ENCODE results near the gene EDDM3A.

DNA sequence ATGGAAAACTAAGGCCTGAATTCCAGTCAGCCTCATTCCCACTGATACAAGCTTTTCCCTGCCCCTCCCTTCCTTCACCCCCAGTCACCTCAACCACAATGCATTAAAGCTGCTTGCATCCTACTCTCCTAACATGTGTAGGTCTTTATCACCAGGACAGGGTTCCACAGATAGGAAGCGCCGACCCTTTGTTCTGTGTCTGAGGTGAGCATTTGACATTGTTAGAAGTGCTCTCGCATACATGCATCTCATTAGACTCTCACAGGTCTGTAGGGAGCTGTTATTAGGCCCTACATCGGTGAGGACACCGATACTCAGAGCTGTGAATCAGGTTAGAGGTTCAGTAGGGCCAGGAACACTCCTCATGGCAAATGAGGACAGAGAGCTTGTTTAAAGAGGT is 13.2 kb upstream of the EDDM3A start:
- TF ChIP-seq, protein P1, sequence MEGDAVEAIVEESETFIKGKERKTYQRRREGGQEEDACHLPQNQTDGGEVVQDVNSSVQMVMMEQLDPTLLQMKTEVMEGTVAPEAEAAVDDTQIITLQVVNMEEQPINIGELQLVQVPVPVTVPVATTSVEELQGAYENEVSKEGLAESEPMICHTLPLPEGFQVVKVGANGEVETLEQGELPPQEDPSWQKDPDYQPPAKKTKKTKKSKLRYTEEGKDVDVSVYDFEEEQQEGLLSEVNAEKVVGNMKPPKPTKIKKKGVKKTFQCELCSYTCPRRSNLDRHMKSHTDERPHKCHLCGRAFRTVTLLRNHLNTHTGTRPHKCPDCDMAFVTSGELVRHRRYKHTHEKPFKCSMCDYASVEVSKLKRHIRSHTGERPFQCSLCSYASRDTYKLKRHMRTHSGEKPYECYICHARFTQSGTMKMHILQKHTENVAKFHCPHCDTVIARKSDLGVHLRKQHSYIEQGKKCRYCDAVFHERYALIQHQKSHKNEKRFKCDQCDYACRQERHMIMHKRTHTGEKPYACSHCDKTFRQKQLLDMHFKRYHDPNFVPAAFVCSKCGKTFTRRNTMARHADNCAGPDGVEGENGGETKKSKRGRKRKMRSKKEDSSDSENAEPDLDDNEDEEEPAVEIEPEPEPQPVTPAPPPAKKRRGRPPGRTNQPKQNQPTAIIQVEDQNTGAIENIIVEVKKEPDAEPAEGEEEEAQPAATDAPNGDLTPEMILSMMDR (IDR thresholded peaks at IDR 0.05; ENCODE audit: insufficient read depth, low read length), result no peak
- TF ChIP-seq GABPA (IDR thresholded peaks at IDR 0.05; ENCODE audit: low read depth), result no peak
- TF ChIP-seq, protein P2, sequence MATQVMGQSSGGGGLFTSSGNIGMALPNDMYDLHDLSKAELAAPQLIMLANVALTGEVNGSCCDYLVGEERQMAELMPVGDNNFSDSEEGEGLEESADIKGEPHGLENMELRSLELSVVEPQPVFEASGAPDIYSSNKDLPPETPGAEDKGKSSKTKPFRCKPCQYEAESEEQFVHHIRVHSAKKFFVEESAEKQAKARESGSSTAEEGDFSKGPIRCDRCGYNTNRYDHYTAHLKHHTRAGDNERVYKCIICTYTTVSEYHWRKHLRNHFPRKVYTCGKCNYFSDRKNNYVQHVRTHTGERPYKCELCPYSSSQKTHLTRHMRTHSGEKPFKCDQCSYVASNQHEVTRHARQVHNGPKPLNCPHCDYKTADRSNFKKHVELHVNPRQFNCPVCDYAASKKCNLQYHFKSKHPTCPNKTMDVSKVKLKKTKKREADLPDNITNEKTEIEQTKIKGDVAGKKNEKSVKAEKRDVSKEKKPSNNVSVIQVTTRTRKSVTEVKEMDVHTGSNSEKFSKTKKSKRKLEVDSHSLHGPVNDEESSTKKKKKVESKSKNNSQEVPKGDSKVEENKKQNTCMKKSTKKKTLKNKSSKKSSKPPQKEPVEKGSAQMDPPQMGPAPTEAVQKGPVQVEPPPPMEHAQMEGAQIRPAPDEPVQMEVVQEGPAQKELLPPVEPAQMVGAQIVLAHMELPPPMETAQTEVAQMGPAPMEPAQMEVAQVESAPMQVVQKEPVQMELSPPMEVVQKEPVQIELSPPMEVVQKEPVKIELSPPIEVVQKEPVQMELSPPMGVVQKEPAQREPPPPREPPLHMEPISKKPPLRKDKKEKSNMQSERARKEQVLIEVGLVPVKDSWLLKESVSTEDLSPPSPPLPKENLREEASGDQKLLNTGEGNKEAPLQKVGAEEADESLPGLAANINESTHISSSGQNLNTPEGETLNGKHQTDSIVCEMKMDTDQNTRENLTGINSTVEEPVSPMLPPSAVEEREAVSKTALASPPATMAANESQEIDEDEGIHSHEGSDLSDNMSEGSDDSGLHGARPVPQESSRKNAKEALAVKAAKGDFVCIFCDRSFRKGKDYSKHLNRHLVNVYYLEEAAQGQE (IDR thresholded peaks at IDR 0.05; ENCODE audit: insufficient replicate concordance, low read depth), result no peak
